SK-N-MC (cell line): ENCODE data around the gene TRPM2.

Source experiments
- EZH2 ChIP-seq: fragments of 200-600 bp; sonication (generic); IDR thresholded peaks from one replicate; pipeline ENCODE4 v1.6.1; 2017; ENCODE audit warnings: antibody characterized with exemption
- FOXP2 ChIP-seq: optimal IDR thresholded peaks from 2 replicates; pipeline ENCODE3; 2011; ENCODE audit warnings: mild to moderate bottlenecking, moderate library complexity; ENCODE audit not compliant: insufficient read depth; ENCODE audit errors: extremely low read length, control extremely low read depth
- POLR2AphosphoS5 ChIP-seq: IDR thresholded peaks from 2 replicates; pipeline ENCODE4 v1.6.1; 2012; ENCODE audit warnings: mild to moderate bottlenecking, low read depth, low read length, borderline replicate concordance

- TF ChIP-seq POLR2AphosphoS5, result no peak
- no peak for TF ChIP-seq EZH2
- no peak for TF ChIP-seq FOXP2
Measured at GRCh38 chr21:44462086-44462833, 108.8 kb downstream of the TRPM2 start.
